Muscle layer of duodenum (tissue), 2 donors: ENCODE results near the gene SESN1.

Source experiments
- H3K27ac ChIP-seq: one replicate; pipeline ENCODE4 v1.7.0; 2013; ENCODE audit warnings: mild to moderate bottlenecking, low read length
- H3K27me3 ChIP-seq: one replicate; pipeline ENCODE4 v1.7.0; 2013; ENCODE audit warnings: low read depth, mild to moderate bottlenecking, control low read depth, low read length
- H3K36me3 ChIP-seq, 2 donors: one replicate each; pipeline ENCODE4 v1.7.0; 2013; ENCODE audit warnings: low read length in 2 of 2, control low read depth in 1 of 2, mild to moderate bottlenecking in 1 of 2; ENCODE audit not compliant: insufficient read depth in 2 of 2, control insufficient read depth in 1 of 2
- H3K4me1 ChIP-seq, 2 donors: one replicate each; pipeline ENCODE4 v1.7.0; 2013; ENCODE audit warnings: low read length in 2 of 2, mild to moderate bottlenecking in 2 of 2, control low read depth in 1 of 2, moderate library complexity in 1 of 2; ENCODE audit not compliant: insufficient read depth in 2 of 2, control insufficient read depth in 1 of 2
- H3K4me3 ChIP-seq, 2 donors: one replicate each; pipeline ENCODE4 v1.7.0; 2013; ENCODE audit warnings: low read length in 2 of 2, low read depth in 1 of 2, mild to moderate bottlenecking in 1 of 2
- H3K9me3 ChIP-seq, 2 donors: one replicate each; pipeline ENCODE4 v1.7.0; 2013; ENCODE audit warnings: low read length in 2 of 2, control low read depth in 1 of 2, mild to moderate bottlenecking in 1 of 2; ENCODE audit not compliant: control insufficient read depth in 1 of 2
- donor health status: healthy.

The SESN1 gene

GRCh38 chr6:109027964-109028363 lies 66.7 kb downstream of the SESN1 start:
- Histone ChIP-seq H3K36me3 (no peaks in the 10 kb centered on the region), H3K27ac (no peak overlapping the region), H3K27me3 (no peaks in the 10 kb centered on the region), H3K4me1 (no peaks in the 10 kb centered on the region), H3K4me3 (no peak overlapping the region), H3K9me3 (no peaks in the 10 kb centered on the region)

GRCh38 chr6:109025639-109026038 lies 69.0 kb downstream of the SESN1 start:
- Histone ChIP-seq H3K9me3 (no peaks in the 10 kb centered on the region), H3K27me3 (no peaks in the 10 kb centered on the region), H3K36me3 (no peaks in the 10 kb centered on the region), H3K4me3 (no peak overlapping the region), H3K27ac (no peak overlapping the region), H3K4me1 (no peaks in the 10 kb centered on the region)

GRCh38 chr6:109024784-109025183 lies 69.9 kb downstream of the SESN1 start:
- Histone ChIP-seq H3K36me3 (no peaks in the 10 kb centered on the region), H3K27ac (no peak overlapping the region)

GRCh38 chr6:109024368-109024767 lies 70.3 kb downstream of the SESN1 start:
- Histone ChIP-seq H3K27ac (no peak overlapping the region), H3K36me3 (no peaks in the 10 kb centered on the region), H3K9me3 (no peaks in the 10 kb centered on the region), H3K4me3 (no peak overlapping the region), H3K27me3 (no peaks in the 10 kb centered on the region), H3K4me1 (no peaks in the 10 kb centered on the region)

More at GRCh38 chr6:109024784-109025183, 69.9 kb downstream of the SESN1 start:
- no peaks in the 10 kb centered on the region for H3K9me3 ChIP-seq
- H3K4me3 ChIP-seq: no peak overlapping the region
- no peaks in the 10 kb centered on the region for H3K4me1 ChIP-seq
- no peaks in the 10 kb centered on the region for H3K27me3 ChIP-seq

GRCh38 chr6:109023356-109023925 lies 71.2 kb downstream of the SESN1 start:
- Histone ChIP-seq H3K4me1 (peaks cover 0 to 4% of the 10 kb centered on the region in 2 donors), H3K36me3 (no peaks in the 10 kb centered on the region), H3K4me3 (no peak overlapping the region), H3K9me3 (no peaks in the 10 kb centered on the region), H3K27ac (no peak overlapping the region), H3K27me3 (no peaks in the 10 kb centered on the region)

- H3K4me3 ChIP-seq: no peak overlapping the region
- no peaks in the 10 kb centered on the region for H3K36me3 ChIP-seq
- H3K9me3 ChIP-seq: no peaks in the 10 kb centered on the region
- peaks cover 0 to 4% of the 10 kb centered on the region in 2 donors for H3K4me1 ChIP-seq
- H3K27ac ChIP-seq: no peak overlapping the region
- no peaks in the 10 kb centered on the region for H3K27me3 ChIP-seq
Measured at GRCh38 chr6:109021870-109022269, 72.8 kb downstream of the SESN1 start.

GRCh38 chr6:109019911-109020310 lies 74.7 kb downstream of the SESN1 start:
- Histone ChIP-seq H3K27me3 (no peaks in the 10 kb centered on the region), H3K36me3 (no peaks in the 10 kb centered on the region), H3K4me3 (no peak overlapping the region), H3K4me1 (peaks cover 0 to 4% of the 10 kb centered on the region in 2 donors), H3K27ac (no peak overlapping the region), H3K9me3 (no peaks in the 10 kb centered on the region)

GRCh38 chr6:109015176-109015575 lies 79.5 kb downstream of the SESN1 start:
- Histone ChIP-seq H3K4me1 (peaks cover 7 to 13% of the 10 kb centered on the region in 2 donors), H3K36me3 (no peaks in the 10 kb centered on the region), H3K4me3 (no peak overlapping the region), H3K27ac (peak overlapping the region; percentile 9), H3K27me3 (no peaks in the 10 kb centered on the region), H3K9me3 (no peaks in the 10 kb centered on the region)

- peak overlapping the region; percentile 48 for H3K27ac ChIP-seq
- no peaks in the 10 kb centered on the region for H3K36me3 ChIP-seq
- no peak overlapping the region for H3K4me3 ChIP-seq
- no peaks in the 10 kb centered on the region for H3K9me3 ChIP-seq
- H3K27me3 ChIP-seq: no peaks in the 10 kb centered on the region
- peaks cover 7 to 13% of the 10 kb centered on the region in 2 donors for H3K4me1 ChIP-seq
Measured at GRCh38 chr6:109014606-109015005, 80.0 kb downstream of the SESN1 start.

GRCh38 chr6:109013656-109014305 lies 80.9 kb downstream of the SESN1 start:
- peaks cover 7 to 9% of the 10 kb centered on the region in 2 donors for H3K4me1 ChIP-seq
- no peaks in the 10 kb centered on the region for H3K9me3 ChIP-seq
- H3K27ac ChIP-seq: peak overlapping the region; percentile 48
- H3K27me3 ChIP-seq: no peaks in the 10 kb centered on the region
- no peak overlapping the region for H3K4me3 ChIP-seq
- no peaks in the 10 kb centered on the region for H3K36me3 ChIP-seq

GRCh38 chr6:109010705-109011102 lies 83.9 kb downstream of the SESN1 start:
- Histone ChIP-seq H3K9me3 (no peaks in the 10 kb centered on the region), H3K27ac (peak overlapping the region; percentile 99), H3K36me3 (no peaks in the 10 kb centered on the region), H3K4me3 (peak overlapping the region in 1 of 2 donors; percentile 40), H3K27me3 (no peaks in the 10 kb centered on the region), H3K4me1 (peaks cover 7 to 16% of the 10 kb centered on the region in 2 donors)
